Measurements from ENCODE around the gene SLC31A1. TPM values are rescaled to one million over a fixed set of nuclear protein-coding genes. Genes with fewer than 3 reads are reported as not detected.

The SLC31A1 gene
- total RNA-seq, 6 donors from 2014 or later = 10.5 to 44.7 (median 28.5) TPM

- ATAC-seq (ENCODE audit: low FRiP score in 2 of 2) (no peak), DNase-seq (no peak)
- H3K4me1 ChIP-seq = peaks cover 0 to 6% (median 0%) of the 10 kb centered on the region in 4 donors
Observed at GRCh38 chr9:113298311-113298710, 77.0 kb downstream of the SLC31A1 start.

GRCh38 chr9:113298924-113299770 lies 77.8 kb downstream of the SLC31A1 start:
- Histone ChIP-seq H3K27me3 (no peaks in the 10 kb centered on the region), H3K4me1 (peaks cover 0 to 6% (median 0%) of the 10 kb centered on the region in 4 donors), H3K9me3 (no peaks in the 10 kb centered on the region), H3K27ac (no peak overlapping the region), H3K4me3 (no peak overlapping the region), H3K36me3 (no peaks in the 10 kb centered on the region)
- no peak for ATAC-seq (ENCODE audit: low FRiP score in 2 of 2)
- 87 to 93% methylated on average over 12 to 14 of the region's 15 CpGs for WGBS, 2 donors
- TF ChIP-seq EP300 (IDR thresholded peaks at IDR 0.05) (no peak), POLR2A (IDR thresholded peaks at IDR 0.05) (no peak), POLR2AphosphoS5 (IDR thresholded peaks at IDR 0.05) (no peak), CTCF (IDR thresholded peaks at IDR 0.05) (no peak)
- peak in 1 of 2 donors; percentile 30 for DNase-seq

More at GRCh38 chr9:113298311-113298710, 77.0 kb downstream of the SLC31A1 start:
- Histone ChIP-seq H3K27me3 (no peaks in the 10 kb centered on the region), H3K9me3 (no peaks in the 10 kb centered on the region), H3K27ac (no peak overlapping the region), H3K36me3 (peaks cover 0 to 3% (median under 1%) of the 10 kb centered on the region in 4 donors), H3K4me3 (no peak overlapping the region)
- WGBS, 2 donors = 93 to 98% methylated on average over 8 of the region's 8 CpGs
- TF ChIP-seq POLR2AphosphoS5 (IDR thresholded peaks at IDR 0.05) (no peak), EP300 (IDR thresholded peaks at IDR 0.05) (no peak), CTCF (IDR thresholded peaks at IDR 0.05) (no peak), POLR2A (IDR thresholded peaks at IDR 0.05) (no peak)

- no peak overlapping the region for H3K4me3 ChIP-seq
- no peak overlapping the region for H3K27ac ChIP-seq
- H3K9me3 ChIP-seq = no peaks in the 10 kb centered on the region
- no peaks in the 10 kb centered on the region for H3K27me3 ChIP-seq
- ATAC-seq (ENCODE audit: low FRiP score in 2 of 2) (peak; percentile 21 to 34), DNase-seq (peak in 1 of 2 donors; percentile 40)
- 28 to 36% methylated on average over 8 of the region's 8 CpGs for WGBS, 2 donors
- TF ChIP-seq EP300 (IDR thresholded peaks at IDR 0.05) = no peak
- no peak for TF ChIP-seq POLR2A (IDR thresholded peaks at IDR 0.05)
- TF ChIP-seq CTCF (IDR thresholded peaks at IDR 0.05) = no peak
- no peak for TF ChIP-seq POLR2AphosphoS5 (IDR thresholded peaks at IDR 0.05)
- H3K4me1 ChIP-seq = peaks cover 0 to 6% (median 0%) of the 10 kb centered on the region in 4 donors
- no peaks in the 10 kb centered on the region for H3K36me3 ChIP-seq
Observed at GRCh38 chr9:113299800-113300292, 78.5 kb downstream of the SLC31A1 start.

- DNase-seq (no peak), ATAC-seq (ENCODE audit: low FRiP score in 2 of 2) (no peak)
- no peaks in the 10 kb centered on the region for H3K9me3 ChIP-seq
- no peaks in the 10 kb centered on the region for H3K36me3 ChIP-seq
- H3K27me3 ChIP-seq = no peaks in the 10 kb centered on the region
- TF ChIP-seq POLR2AphosphoS5 (IDR thresholded peaks at IDR 0.05) = no peak
- TF ChIP-seq CTCF (IDR thresholded peaks at IDR 0.05) = no peak
- no peak for TF ChIP-seq POLR2A (IDR thresholded peaks at IDR 0.05)
- no peak for TF ChIP-seq EP300 (IDR thresholded peaks at IDR 0.05)
- 88 to 95% methylated on average over 8 of the region's 8 CpGs for WGBS, 2 donors
- H3K4me1 ChIP-seq = peaks cover 0 to 6% (median 0%) of the 10 kb centered on the region in 4 donors
- H3K4me3 ChIP-seq = no peak overlapping the region
- no peak overlapping the region for H3K27ac ChIP-seq
Observed at GRCh38 chr9:113301548-113301947, 80.2 kb downstream of the SLC31A1 start.
